A549 treated with CpdA at 1 μM for 4 hours (cell line): ENCODE measurements around the gene FGF13. TPM values are rescaled to one million over a fixed set of nuclear protein-coding genes. Genes with fewer than 3 reads are reported as not detected.

ENCODE experiments used
- total RNA-seq: library from RNA; stranded (reverse); fragments of 200-300 nt; extraction: Qiagen RNA extraction; gene quantifications from 5 replicates; pipeline ENCODE4 v1.2.3, GENCODE V29; 2022; ENCODE audit warnings: low read depth

Gene FGF13
- not detected in 5 replicates for total RNA-seq

GRCh38 chrX:138711399-138712347 is at the start of gene FGF13:
TSS of gene FGF13 (minus strand) at chrX:138711717. CDS start at chrX:138711003, 714 bp downstream.

